C4-2B (cell line): Measurements from ENCODE around the gene LIN28A.

Source experiments
- CTCF ChIP-seq: fragments of 450-650 bp; conservative IDR thresholded peaks from 2 replicates; pipeline ENCODE4 v1.5.1; 2017; ENCODE audit warnings: mild to moderate bottlenecking
- ZFX ChIP-seq: fragments of 450-650 bp; IDR thresholded peaks from 2 replicates; pipeline ENCODE4 v1.6.1; 2017

- TF ChIP-seq CTCF, result no peak
- TF ChIP-seq ZFX, result no peak
Observed at GRCh38 chr1:26411624-26412074, 1.0 kb downstream of the LIN28A start.
